ENCODE results near the gene ABCC3. TPM values are rescaled to one million over a fixed set of nuclear protein-coding genes. Genes with fewer than 3 reads are reported as not detected.
A peak's percentile ranks its signal among the peaks of the same experiment; 100 is the strongest.

The ABCC3 gene
- total RNA-seq, 2 donors from 2014 or later: 1.4 to 4.5 TPM

- H3K4me3 ChIP-seq: no peak overlapping the region
- no peak for TF ChIP-seq CTCF (IDR thresholded peaks at IDR 0.05)
- H3K27ac ChIP-seq: no peak overlapping the region
- no peaks in the 10 kb centered on the region for H3K36me3 ChIP-seq
- no peak for DNase-seq (ENCODE audit: low spot score)
- H3K27me3 ChIP-seq: peaks cover 0 to 4% of the 10 kb centered on the region in 2 donors
- H3K9me3 ChIP-seq: no peaks in the 10 kb centered on the region
- H3K4me1 ChIP-seq: peaks cover 0 to 13% of the 10 kb centered on the region in 2 donors
Measured at GRCh38 chr17:50631908-50632571, 2.6 kb upstream of the ABCC3 start.

GRCh38 chr17:50632637-50633036 is 2.0 kb upstream of the ABCC3 start:
- peaks cover 0 to 4% of the 10 kb centered on the region in 2 donors for H3K27me3 ChIP-seq
- H3K9me3 ChIP-seq: no peaks in the 10 kb centered on the region
- DNase-seq (ENCODE audit: low spot score): no peak
- TF ChIP-seq CTCF (IDR thresholded peaks at IDR 0.05): no peak
- peaks cover 0 to 13% of the 10 kb centered on the region in 2 donors for H3K4me1 ChIP-seq
- no peaks in the 10 kb centered on the region for H3K36me3 ChIP-seq
- no peak overlapping the region for H3K27ac ChIP-seq
- no peak overlapping the region for H3K4me3 ChIP-seq

- Histone ChIP-seq H3K27me3 (peaks cover 0 to 4% of the 10 kb centered on the region in 2 donors), H3K9me3 (no peaks in the 10 kb centered on the region), H3K4me3 (no peak overlapping the region), H3K27ac (no peak overlapping the region), H3K4me1 (peaks cover 0 to 18% of the 10 kb centered on the region in 2 donors), H3K36me3 (no peaks in the 10 kb centered on the region)
- TF ChIP-seq CTCF (IDR thresholded peaks at IDR 0.05): no peak
- no peak for DNase-seq (ENCODE audit: low spot score)
Measured at GRCh38 chr17:50633683-50634082, 998 bp upstream of the ABCC3 start.

- no peak for DNase-seq (ENCODE audit: low spot score)
- Histone ChIP-seq H3K27me3 (peaks cover 0 to 4% of the 10 kb centered on the region in 2 donors), H3K27ac (no peak overlapping the region), H3K9me3 (no peaks in the 10 kb centered on the region), H3K4me3 (peak overlapping the region; percentile 41 to 53), H3K36me3 (no peaks in the 10 kb centered on the region), H3K4me1 (peaks cover 0 to 32% of the 10 kb centered on the region in 2 donors)
- no peak for TF ChIP-seq CTCF (IDR thresholded peaks at IDR 0.05)
Measured at GRCh38 chr17:50634915-50635731, 442 bp downstream of the ABCC3 start.

GRCh38 chr17:50635732-50635981 is 976 bp downstream of the ABCC3 start:
- no peak overlapping the region for H3K27ac ChIP-seq
- H3K9me3 ChIP-seq: no peaks in the 10 kb centered on the region
- peaks cover 0 to 37% of the 10 kb centered on the region in 2 donors for H3K4me1 ChIP-seq
- no peaks in the 10 kb centered on the region for H3K36me3 ChIP-seq
- no peak for DNase-seq (ENCODE audit: low spot score)
- peaks cover 0 to 4% of the 10 kb centered on the region in 2 donors for H3K27me3 ChIP-seq
- H3K4me3 ChIP-seq: no peak overlapping the region
- no peak for TF ChIP-seq CTCF (IDR thresholded peaks at IDR 0.05)
